B cell (primary cell): Measurements from ENCODE around the gene TSEN54.

Experiments used
- CTCF ChIP-seq: fragments of 200-600 bp; IDR thresholded peaks from one replicate; pipeline ENCODE4 v1.8.0; 2022; ENCODE audit warnings: antibody characterized with exemption, mild to moderate bottlenecking
- EZH2 ChIP-seq: IDR thresholded peaks from 2 replicates; pipeline ENCODE4 v1.6.1; 2012; ENCODE audit warnings: borderline replicate concordance, low read depth, mild to moderate bottlenecking, moderate library complexity, low read length; ENCODE audit not compliant: insufficient read depth, poor library complexity, severe bottlenecking

GRCh38 chr17:75474736-75475135 lies 41.6 kb upstream of the TSEN54 start:
- TF ChIP-seq CTCF (no peak), EZH2 (no peak)
